Panc1 (cell line): ENCODE results near the gene TSHZ2. TPM values are rescaled to one million over a fixed set of nuclear protein-coding genes. Genes with fewer than 3 reads are reported as not detected.

ENCODE experiments used
- ATAC-seq: fragments of 200-7000 bp; cut with Tn5 transposase; 2 replicates; pipeline ENCODE4 v1.9.1; 2020; ENCODE audit warnings: mild to moderate bottlenecking, moderate library complexity
- BruUV-seq: library from RNA; stranded (reverse); fragments of 400-500 nt; replicated peaks from 2 replicates; lab custom pipeline; 2021; lab: Mats Ljungman, UMichigan
- CTCF ChIA-PET: fragments of 300-600 bp; sonication (Branson Sonifier 250); formaldehyde crosslinking; loops from one replicate; lab custom pipeline; 2022; ENCODE audit warnings: antibody characterized with exemption; lab: Charles Lee
- POLR2A ChIA-PET: fragments of 300-600 bp; sonication (Branson Sonifier 250); formaldehyde crosslinking; loops from one replicate; lab custom pipeline; 2022; ENCODE audit warnings: antibody characterized with exemption; lab: Charles Lee
- DNase-seq: peaks from one replicate; pipeline ENCODE4 v3.0.0-alpha.2; 2010; ENCODE audit warnings: low read depth, low spot score
- H3K27ac ChIP-seq: 2 replicates; pipeline ENCODE4 v1.5.1; 2011; ENCODE audit warnings: mild to moderate bottlenecking, low read length, inconsistent platforms
- H3K27me3 ChIP-seq: fragments of 200-500 bp; sonication (Bioruptor generic); 2 replicates; pipeline ENCODE4 v1.6.0; 2014; ENCODE audit warnings: low read length, inconsistent platforms; ENCODE audit not compliant: control insufficient read depth, insufficient read depth
- H3K36me3 ChIP-seq: fragments of 200-500 bp; sonication (Bioruptor generic); 2 replicates; pipeline ENCODE4 v1.5.1; 2014; ENCODE audit warnings: inconsistent platforms, mild to moderate bottlenecking, low read length, moderate library complexity; ENCODE audit not compliant: control insufficient read depth, insufficient read depth
- H3K4me1 ChIP-seq: 2 replicates; pipeline ENCODE4 v1.5.1; 2011; ENCODE audit warnings: inconsistent platforms, mild to moderate bottlenecking, low read length, moderate library complexity; ENCODE audit not compliant: control insufficient read depth, insufficient read depth
- H3K4me3 ChIP-seq, 2 experiments: 2 replicates each; pipeline ENCODE4 v1.5.1; 2011 to 2012; ENCODE audit warnings: low read depth in 2 of 2, low read length in 2 of 2, mild to moderate bottlenecking in 2 of 2, inconsistent platforms in 1 of 2, moderate library complexity in 1 of 2
- H3K9me3 ChIP-seq: fragments of 200-500 bp; sonication (Bioruptor generic); 2 replicates; pipeline ENCODE4 v1.5.1; 2014; ENCODE audit warnings: low read depth, mild to moderate bottlenecking, inconsistent platforms, low read length, moderate library complexity; ENCODE audit not compliant: control insufficient read depth, insufficient read depth
- CTCF ChIP-seq: fragments of 450-650 bp; IDR thresholded peaks from 2 replicates; pipeline ENCODE4 v1.5.1; 2017; ENCODE audit warnings: mild to moderate bottlenecking
- POLR2AphosphoS5 ChIP-seq: IDR thresholded peaks from 2 replicates; pipeline ENCODE4 v1.6.1; 2012; ENCODE audit warnings: mild to moderate bottlenecking, low read depth, low read length, moderate library complexity
- REST ChIP-seq, 2 experiments: IDR thresholded peaks; 2 replicates each; pipeline ENCODE4 v1.6.1; 2011 to 2012; ENCODE audit warnings: low read depth in 2 of 2, control low read depth in 1 of 2, low read length in 1 of 2, mild to moderate bottlenecking in 1 of 2, moderate library complexity in 1 of 2; ENCODE audit not compliant: insufficient read depth in 1 of 2
- SIN3A ChIP-seq: IDR thresholded peaks from 2 replicates; pipeline ENCODE4 v1.6.1; 2012; ENCODE audit warnings: low read depth, mild to moderate bottlenecking, low read length, moderate library complexity, borderline replicate concordance; ENCODE audit not compliant: insufficient read depth
- TCF7L2 ChIP-seq: IDR thresholded peaks from 2 replicates; pipeline ENCODE4 v1.6.1; 2011; ENCODE audit warnings: mild to moderate bottlenecking, low read depth, low read length, inconsistent platforms
- in situ Hi-C: cut with HindIII; loops from 2 replicates; pipeline ENCODE4 v1.10.0; 2016; ENCODE audit warnings: low sequenced_read_pairs, low pct_unique_long_range_greater_than_20kb
- intact Hi-C: fragments of 100-400 bp; cut with micrococcal nuclease; formaldehyde crosslinking; loops from one replicate; pipeline ENCODE4 v1.10.0; 2022; ENCODE audit not compliant: unreplicated experiment
- total RNA-seq: library from RNA; stranded (reverse); gene quantifications from one replicate; pipeline ENCODE4 v1.2.1, GENCODE V29; 2021; ENCODE audit not compliant: unreplicated experiment

TSHZ2 gene
- total RNA-seq, 1 experiment from 2014 or later: 0.36 TPM

GRCh38 chr20:53371216-53371615 lies 399.1 kb downstream of the TSHZ2 start:
- Histone ChIP-seq H3K27me3 (no peaks in the 10 kb centered on the region), H3K4me1 (no peaks in the 10 kb centered on the region), H3K36me3 (no peaks in the 10 kb centered on the region), H3K4me3 (no peak overlapping the region), H3K9me3 (no peaks in the 10 kb centered on the region), H3K27ac (no peak overlapping the region)
- ChIA-PET CTCF (no interaction called here), POLR2A (no interaction called here)
- no peak for TF ChIP-seq POLR2AphosphoS5
- no peak for TF ChIP-seq TCF7L2
- no peak for TF ChIP-seq SIN3A
- TF ChIP-seq REST (IDR thresholded peaks at IDR 0.05; ENCODE audit: insufficient read depth in 1 of 2, low read depth in 2 of 2, low read length in 1 of 2): no peak
- TF ChIP-seq CTCF: no peak
- intact Hi-C loops (no loop called here), in situ Hi-C loops (no loop called here)
- no TSS peak for BruUV-seq
- DNase-seq (no peak), ATAC-seq (no peak)

- no peaks in the 10 kb centered on the region for H3K36me3 ChIP-seq
- ChIA-PET POLR2A (no interaction called here), CTCF (no interaction called here)
- in situ Hi-C loops (no loop called here), intact Hi-C loops (no loop called here)
- BruUV-seq: no TSS peak
- no peak overlapping the region for H3K27ac ChIP-seq
- H3K9me3 ChIP-seq: no peaks in the 10 kb centered on the region
- TF ChIP-seq REST (IDR thresholded peaks at IDR 0.05; ENCODE audit: insufficient read depth in 1 of 2, low read depth in 2 of 2, low read length in 1 of 2) (no peak), POLR2AphosphoS5 (no peak), TCF7L2 (no peak), CTCF (no peak), SIN3A (no peak)
- no peaks in the 10 kb centered on the region for H3K4me1 ChIP-seq
- DNase-seq (no peak), ATAC-seq (no peak)
- H3K27me3 ChIP-seq: no peaks in the 10 kb centered on the region
- H3K4me3 ChIP-seq: no peak overlapping the region
Observed at GRCh38 chr20:53376021-53376420, 403.9 kb downstream of the TSHZ2 start.
